GM18873 (cell line): ENCODE measurements around the gene KCND3.

Source experiments
- ATAC-seq: cut with Tn5 transposase; IDR thresholded peaks from one replicate; pipeline ENCODE4 v1.9.1; 2021; ENCODE audit warnings: mild to moderate bottlenecking, moderate library complexity, moderate number of reproducible peaks; ENCODE audit not compliant: unreplicated experiment, low FRiP score

The KCND3 gene

GRCh38 chr1:111923766-111924165, 65.7 kb downstream of the KCND3 start:
- ATAC-seq: no peak

GRCh38 chr1:111921948-111922347, 67.5 kb downstream of the KCND3 start:
- ATAC-seq: no peak

- ATAC-seq: no peak
These were observed 69.0 kb downstream of the KCND3 start for GRCh38 chr1:111920221-111921024.

- ATAC-seq: no peak
These were observed 77.5 kb downstream of the KCND3 start for GRCh38 chr1:111911776-111912515.

GRCh38 chr1:111911061-111911460, 78.4 kb downstream of the KCND3 start:
- ATAC-seq: no peak

GRCh38 chr1:111909030-111909429, 80.4 kb downstream of the KCND3 start:
- ATAC-seq: no peak

GRCh38 chr1:111908011-111908621, 81.4 kb downstream of the KCND3 start:
- ATAC-seq: no peak

- ATAC-seq: no peak
These were observed 82.1 kb downstream of the KCND3 start for GRCh38 chr1:111907321-111907720.

- ATAC-seq: no peak
These were observed 82.7 kb downstream of the KCND3 start for GRCh38 chr1:111906816-111907215.

- ATAC-seq: no peak
These were observed 83.4 kb downstream of the KCND3 start for GRCh38 chr1:111906111-111906510.

GRCh38 chr1:111904478-111905218, 84.8 kb downstream of the KCND3 start:
- no peak for ATAC-seq

GRCh38 chr1:111903871-111904449, 85.5 kb downstream of the KCND3 start:
- no peak for ATAC-seq

GRCh38 chr1:111903148-111903870, 86.2 kb downstream of the KCND3 start:
- ATAC-seq: no peak

- no peak for ATAC-seq
These were observed 94.0 kb downstream of the KCND3 start for GRCh38 chr1:111895469-111895868.

GRCh38 chr1:111895017-111895416, 94.5 kb downstream of the KCND3 start:
- no peak for ATAC-seq

- ATAC-seq: no peak
These were observed 95.0 kb downstream of the KCND3 start for GRCh38 chr1:111894497-111894896.

- ATAC-seq: no peak
These were observed 97.9 kb downstream of the KCND3 start for GRCh38 chr1:111891566-111891965.

- ATAC-seq: no peak
These were observed 100.6 kb downstream of the KCND3 start for GRCh38 chr1:111888740-111889376.

- ATAC-seq: no peak
These were observed 101.6 kb downstream of the KCND3 start for GRCh38 chr1:111887875-111888274.
